Measurements from ENCODE around the gene FAM124A.

DNA sequence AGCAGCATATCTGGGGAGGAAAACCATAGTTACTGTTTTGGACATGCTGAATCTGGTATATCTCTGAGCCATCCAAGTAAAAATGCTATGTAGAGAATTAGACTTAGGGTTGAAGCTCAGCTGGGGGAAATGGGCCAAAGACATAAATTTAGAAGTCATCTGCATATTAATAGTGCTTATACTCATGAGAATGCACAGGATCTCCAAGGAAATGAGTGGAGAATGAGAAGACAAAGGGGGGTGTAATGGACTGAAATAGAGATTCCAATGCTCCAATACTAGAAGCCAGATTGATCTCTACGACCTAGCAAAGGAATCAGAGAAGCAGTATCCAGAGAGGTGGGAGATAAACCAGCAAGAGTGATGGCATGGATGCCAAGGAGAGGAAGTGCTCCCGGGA, 10.3 kb upstream of the FAM124A start:
- TF ChIP-seq, protein P1, sequence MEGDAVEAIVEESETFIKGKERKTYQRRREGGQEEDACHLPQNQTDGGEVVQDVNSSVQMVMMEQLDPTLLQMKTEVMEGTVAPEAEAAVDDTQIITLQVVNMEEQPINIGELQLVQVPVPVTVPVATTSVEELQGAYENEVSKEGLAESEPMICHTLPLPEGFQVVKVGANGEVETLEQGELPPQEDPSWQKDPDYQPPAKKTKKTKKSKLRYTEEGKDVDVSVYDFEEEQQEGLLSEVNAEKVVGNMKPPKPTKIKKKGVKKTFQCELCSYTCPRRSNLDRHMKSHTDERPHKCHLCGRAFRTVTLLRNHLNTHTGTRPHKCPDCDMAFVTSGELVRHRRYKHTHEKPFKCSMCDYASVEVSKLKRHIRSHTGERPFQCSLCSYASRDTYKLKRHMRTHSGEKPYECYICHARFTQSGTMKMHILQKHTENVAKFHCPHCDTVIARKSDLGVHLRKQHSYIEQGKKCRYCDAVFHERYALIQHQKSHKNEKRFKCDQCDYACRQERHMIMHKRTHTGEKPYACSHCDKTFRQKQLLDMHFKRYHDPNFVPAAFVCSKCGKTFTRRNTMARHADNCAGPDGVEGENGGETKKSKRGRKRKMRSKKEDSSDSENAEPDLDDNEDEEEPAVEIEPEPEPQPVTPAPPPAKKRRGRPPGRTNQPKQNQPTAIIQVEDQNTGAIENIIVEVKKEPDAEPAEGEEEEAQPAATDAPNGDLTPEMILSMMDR (IDR thresholded peaks at IDR 0.05), result no peak
- no peak for TF ChIP-seq POLR2A (IDR thresholded peaks at IDR 0.05)
- no peak for TF ChIP-seq EP300 (IDR thresholded peaks at IDR 0.05)

All from ovary (tissue), 3 donors.